HepG2 (cell line): ENCODE results near the gene SNX3.

ENCODE experiments used
- BHLHE40 ChIP-seq: IDR thresholded peaks from 2 replicates; pipeline ENCODE4 v1.6.1; 2011; ENCODE audit warnings: low read length, improper control_type of control experiment
- EP300 ChIP-seq, 3 experiments: sonication (generic) in 1 of 3; formaldehyde crosslinking in 1 of 3; IDR thresholded peaks; 2 replicates each; pipeline versions ENCODE4 v1.5.1 to v1.6.1; 2011 to 2020; ENCODE audit warnings: low read depth in 2 of 3, low read length in 2 of 3, borderline replicate concordance in 1 of 3, improper control_type of control experiment in 1 of 3, mild to moderate bottlenecking in 1 of 3, missing genetic modification reagents in 1 of 3, moderate library complexity in 1 of 3
- GABPA ChIP-seq, 2 experiments: IDR thresholded peaks; 2 replicates each; pipeline ENCODE4 v1.6.1; 2011 to 2016; ENCODE audit warnings: low read depth in 2 of 2, low read length in 1 of 2, missing biosample characterization in 1 of 2, missing genetic modification characterization in 1 of 2
- HMGA1 ChIP-seq: sonication (generic); formaldehyde crosslinking; conservative IDR thresholded peaks from 2 replicates; pipeline ENCODE4 v1.4.0; 2020; ENCODE audit warnings: missing genetic modification reagents
- POLR2A ChIP-seq, 2 experiments: IDR thresholded peaks; 2 replicates each; pipeline ENCODE4 v1.6.1; 2011; ENCODE audit warnings: low read depth in 2 of 2, low read length in 2 of 2, mild to moderate bottlenecking in 1 of 2, moderate library complexity in 1 of 2; ENCODE audit not compliant: insufficient read depth in 1 of 2
- POLR2AphosphoS2 ChIP-seq: IDR thresholded peaks from 2 replicates; pipeline ENCODE4 v1.6.1; 2011; ENCODE audit warnings: low read depth, low read length, improper control_type of control experiment
- RARA ChIP-seq: IDR thresholded peaks from 2 replicates; pipeline ENCODE4 v1.6.1; 2016; ENCODE audit warnings: missing genetic modification reagents, missing compliant biosample characterization
- SALL2 ChIP-seq: sonication (generic); formaldehyde crosslinking; IDR thresholded peaks from 2 replicates; pipeline ENCODE4 v1.8.1; 2023; ENCODE audit warnings: mild to moderate bottlenecking, missing genetic modification reagents, inconsistent platforms
- SRF ChIP-seq: IDR thresholded peaks from 2 replicates; pipeline ENCODE4 v1.6.1; 2011; ENCODE audit warnings: mild to moderate bottlenecking, low read depth, low read length, moderate library complexity
- TAF1 ChIP-seq: sonication (generic); formaldehyde crosslinking; IDR thresholded peaks from 2 replicates; pipeline ENCODE4 v1.4.0; 2020; ENCODE audit warnings: missing genetic modification reagents
- ZNF136 ChIP-seq: sonication (generic); formaldehyde crosslinking; IDR thresholded peaks from 2 replicates; pipeline ENCODE4 v1.8.1; 2022; ENCODE audit warnings: low read depth, mild to moderate bottlenecking, moderate library complexity, missing genetic modification reagents
- ZNF234 ChIP-seq: sonication (generic); formaldehyde crosslinking; conservative IDR thresholded peaks from 2 replicates; pipeline ENCODE4 v1.5.1; 2020; ENCODE audit warnings: mild to moderate bottlenecking, missing genetic modification reagents
- TF ChIP-seq, protein P1 (sequence below): sonication (generic); formaldehyde crosslinking; IDR thresholded peaks from 2 replicates; pipeline ENCODE4 v1.5.0; 2020; ENCODE audit warnings: mild to moderate bottlenecking, missing genetic modification reagents, moderate library complexity

GRCh38 chr6:108242721-108243120, 18.1 kb downstream of the SNX3 start:
- no peak for TF ChIP-seq BHLHE40
- no peak for TF ChIP-seq TAF1 (CRISPR knock-in tag)
- TF ChIP-seq, protein P1, sequence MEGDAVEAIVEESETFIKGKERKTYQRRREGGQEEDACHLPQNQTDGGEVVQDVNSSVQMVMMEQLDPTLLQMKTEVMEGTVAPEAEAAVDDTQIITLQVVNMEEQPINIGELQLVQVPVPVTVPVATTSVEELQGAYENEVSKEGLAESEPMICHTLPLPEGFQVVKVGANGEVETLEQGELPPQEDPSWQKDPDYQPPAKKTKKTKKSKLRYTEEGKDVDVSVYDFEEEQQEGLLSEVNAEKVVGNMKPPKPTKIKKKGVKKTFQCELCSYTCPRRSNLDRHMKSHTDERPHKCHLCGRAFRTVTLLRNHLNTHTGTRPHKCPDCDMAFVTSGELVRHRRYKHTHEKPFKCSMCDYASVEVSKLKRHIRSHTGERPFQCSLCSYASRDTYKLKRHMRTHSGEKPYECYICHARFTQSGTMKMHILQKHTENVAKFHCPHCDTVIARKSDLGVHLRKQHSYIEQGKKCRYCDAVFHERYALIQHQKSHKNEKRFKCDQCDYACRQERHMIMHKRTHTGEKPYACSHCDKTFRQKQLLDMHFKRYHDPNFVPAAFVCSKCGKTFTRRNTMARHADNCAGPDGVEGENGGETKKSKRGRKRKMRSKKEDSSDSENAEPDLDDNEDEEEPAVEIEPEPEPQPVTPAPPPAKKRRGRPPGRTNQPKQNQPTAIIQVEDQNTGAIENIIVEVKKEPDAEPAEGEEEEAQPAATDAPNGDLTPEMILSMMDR (CRISPR knock-in tag) = no peak
- TF ChIP-seq POLR2A (IDR thresholded peaks at IDR 0.05; ENCODE audit: insufficient read depth in 1 of 2, low read depth in 2 of 2, low read length in 2 of 2) = no peak
- no peak for TF ChIP-seq SALL2 (CRISPR knock-in tag)
- no peak for TF ChIP-seq GABPA (IDR thresholded peaks at IDR 0.05; ENCODE audit: low read depth, low read length)
- TF ChIP-seq GABPA (CRISPR knock-in tag; IDR thresholded peaks at IDR 0.05; ENCODE audit: low read depth) = no peak
- no peak for TF ChIP-seq ZNF136
- no peak for TF ChIP-seq ZNF234 (CRISPR knock-in tag)
- TF ChIP-seq SRF = no peak
- no peak for TF ChIP-seq HMGA1
- TF ChIP-seq POLR2AphosphoS2 = no peak
- no peak for TF ChIP-seq RARA (CRISPR knock-in tag)
- no peak for TF ChIP-seq EP300 (IDR thresholded peaks at IDR 0.05; ENCODE audit: low read depth in 2 of 2, low read length in 2 of 2)
- TF ChIP-seq EP300 (CRISPR knock-in tag; IDR thresholded peaks at IDR 0.05; ENCODE audit: borderline replicate concordance) = no peak
